ENCODE results near the gene HMCES.

The HMCES gene

GRCh38 chr3:129295286-129295685 is 16.6 kb downstream of the HMCES start:
- TF ChIP-seq CTCF (IDR thresholded peaks at IDR 0.05; ENCODE audit: low read depth, low read length, missing control alignments): no peak
- H3K4me3 ChIP-seq (ENCODE audit: low read depth, low read length): no peak overlapping the region
- no peak for DNase-seq (ENCODE audit: low read depth)

GRCh38 chr3:129304146-129304961 is 25.7 kb downstream of the HMCES start:
- TF ChIP-seq CTCF (IDR thresholded peaks at IDR 0.05; ENCODE audit: low read depth, low read length, missing control alignments): no peak
- H3K4me3 ChIP-seq (ENCODE audit: low read depth, low read length): no peak overlapping the region
- DNase-seq (ENCODE audit: low read depth): no peak

- DNase-seq (ENCODE audit: low read depth): no peak
These were observed 26.2 kb downstream of the HMCES start for GRCh38 chr3:129304962-129305222.

GRCh38 chr3:129305592-129306091 is 27.0 kb downstream of the HMCES start:
- H3K4me3 ChIP-seq (ENCODE audit: low read depth, low read length): no peak overlapping the region
- no peak for DNase-seq (ENCODE audit: low read depth)
- TF ChIP-seq CTCF (IDR thresholded peaks at IDR 0.05; ENCODE audit: low read depth, low read length, missing control alignments): no peak

More at GRCh38 chr3:129304962-129305222, 26.2 kb downstream of the HMCES start:
- H3K4me3 ChIP-seq (ENCODE audit: low read depth, low read length): no peak overlapping the region
- no peak for TF ChIP-seq CTCF (IDR thresholded peaks at IDR 0.05; ENCODE audit: low read depth, low read length, missing control alignments)

GRCh38 chr3:129308636-129309035 is 30.0 kb downstream of the HMCES start:
- no peak for DNase-seq (ENCODE audit: low read depth)
- no peak overlapping the region for H3K4me3 ChIP-seq (ENCODE audit: low read depth, low read length)
- no peak for TF ChIP-seq CTCF (IDR thresholded peaks at IDR 0.05; ENCODE audit: low read depth, low read length, missing control alignments)

- TF ChIP-seq CTCF (IDR thresholded peaks at IDR 0.05; ENCODE audit: low read depth, low read length, missing control alignments): no peak
- DNase-seq (ENCODE audit: low read depth): no peak
- H3K4me3 ChIP-seq (ENCODE audit: low read depth, low read length): no peak overlapping the region
These were observed 31.7 kb downstream of the HMCES start for GRCh38 chr3:129310111-129311011.
